GM12878 (cell line): Measurements from ENCODE around the gene MED25.

ENCODE experiments used
- CHD4 ChIP-seq: fragments of 200-600 bp; sonication (generic); IDR thresholded peaks from 2 replicates; pipeline ENCODE4 v1.6.1; 2016; ENCODE audit warnings: mild to moderate bottlenecking
- CTCF ChIP-seq, 3 experiments: IDR thresholded peaks in 2 of 3; conservative IDR thresholded peaks in 1 of 3; 2 replicates each; pipeline ENCODE4 v1.5.1; 2011; ENCODE audit warnings: low read depth in 3 of 3, low read length in 3 of 3, mild to moderate bottlenecking in 3 of 3, control low read depth in 2 of 3, moderate library complexity in 2 of 3, inconsistent platforms in 1 of 3, mixed read lengths in 1 of 3; ENCODE audit not compliant: control insufficient read depth in 2 of 3, insufficient read depth in 1 of 3; ENCODE audit errors: extremely low read depth in 1 of 3
- DPF2 ChIP-seq: fragments of 450-650 bp; IDR thresholded peaks from 2 replicates; pipeline ENCODE4 v1.6.1; 2017; ENCODE audit warnings: mild to moderate bottlenecking
- ETV6 ChIP-seq, 2 experiments: fragments of 450-650 bp in 1 of 2; IDR thresholded peaks in 1 of 2; conservative IDR thresholded peaks in 1 of 2; 2 replicates each; pipeline ENCODE4 v1.6.1; 2014; ENCODE audit warnings: antibody characterized with exemption in 1 of 2, borderline replicate concordance in 1 of 2, low read depth in 1 of 2, mild to moderate bottlenecking in 1 of 2, moderate library complexity in 1 of 2
- IRF3 ChIP-seq: fragments of 450-650 bp; IDR thresholded peaks from 2 replicates; pipeline ENCODE4 v1.6.1; 2014; ENCODE audit warnings: mild to moderate bottlenecking
- NR2C2 ChIP-seq: IDR thresholded peaks from 2 replicates; pipeline ENCODE4 v1.6.1; 2011; ENCODE audit warnings: borderline replicate concordance, low read depth; ENCODE audit not compliant: control insufficient read depth, insufficient read length
- PAX5 ChIP-seq: IDR thresholded peaks from 2 replicates; pipeline ENCODE4 v1.6.1; 2011; ENCODE audit warnings: low read depth, low read length, borderline replicate concordance
- POLR2A ChIP-seq: IDR thresholded peaks from 2 replicates; pipeline ENCODE4 v1.6.1; 2011; ENCODE audit warnings: low read depth, mild to moderate bottlenecking, low read length
- RAD21 ChIP-seq: IDR thresholded peaks from 2 replicates; pipeline ENCODE4 v1.6.1; 2011; ENCODE audit warnings: mild to moderate bottlenecking, low read depth, low read length, moderate library complexity; ENCODE audit not compliant: insufficient read depth
- SREBF1 ChIP-seq: IDR thresholded peaks from 2 replicates; pipeline ENCODE4 v1.6.1; 2012; ENCODE audit warnings: mild to moderate bottlenecking, low read length
- TBL1XR1 ChIP-seq: IDR thresholded peaks from 2 replicates; pipeline ENCODE4 v1.6.1; 2012; ENCODE audit warnings: low read depth, low read length, improper control_type of control experiment
- USF1 ChIP-seq: IDR thresholded peaks from 2 replicates; pipeline ENCODE4 v1.6.1; 2011; ENCODE audit warnings: borderline replicate concordance, low read depth, mild to moderate bottlenecking, moderate library complexity, mixed read lengths, low read length; ENCODE audit not compliant: insufficient read depth; ENCODE audit errors: extremely low read length

- TF ChIP-seq TBL1XR1 (no peak), IRF3 (no peak), POLR2A (no peak), RAD21 (no peak), CTCF (IDR thresholded peaks at IDR 0.05 in 2 of 3, conservative IDR thresholded peaks at IDR 0.05 in 1 of 3; ENCODE audit: control insufficient read depth in 2 of 3, extremely low read depth in 1 of 3, insufficient read depth in 1 of 3, low read depth in 3 of 3, low read length in 3 of 3) (no peak), CHD4 (no peak), USF1 (no peak), SREBF1 (no peak), ETV6 (conservative IDR thresholded peaks at IDR 0.05 in 1 of 2, IDR thresholded peaks at IDR 0.05 in 1 of 2; ENCODE audit: borderline replicate concordance in 1 of 2, low read depth in 1 of 2) (no peak), NR2C2 (no peak), PAX5 (no peak), DPF2 (no peak)
These were observed 15.5 kb downstream of the MED25 start for GRCh38 chr19:49833599-49833998.
